Ovary (tissue), 3 donors: ENCODE measurements around the gene PRR5.

Experiments
- CTCF ChIP-seq, 3 donors: fragments of 450-650 bp in 2 of 3; fragments of 200-600 bp in 1 of 3; IDR thresholded peaks; one replicate each; pipeline versions ENCODE4 v1.5.1 to v1.8.0; 2016 to 2022; ENCODE audit warnings: antibody characterized with exemption in 3 of 3, mild to moderate bottlenecking in 1 of 3
- POLR2A ChIP-seq: fragments of 450-650 bp; IDR thresholded peaks from one replicate; pipeline ENCODE4 v1.6.1; 2017; ENCODE audit warnings: antibody characterized with exemption, mild to moderate bottlenecking, moderate library complexity
- donor health status: DM: no; HTN: no; CAD: no.

GRCh38 chr22:44745853-44746789, 44.1 kb downstream of the PRR5 start:
- TF ChIP-seq POLR2A = no peak
- TF ChIP-seq CTCF (IDR thresholded peaks at IDR 0.05) = no peak
